ENCODE data around the gene MEG3.

DNA sequence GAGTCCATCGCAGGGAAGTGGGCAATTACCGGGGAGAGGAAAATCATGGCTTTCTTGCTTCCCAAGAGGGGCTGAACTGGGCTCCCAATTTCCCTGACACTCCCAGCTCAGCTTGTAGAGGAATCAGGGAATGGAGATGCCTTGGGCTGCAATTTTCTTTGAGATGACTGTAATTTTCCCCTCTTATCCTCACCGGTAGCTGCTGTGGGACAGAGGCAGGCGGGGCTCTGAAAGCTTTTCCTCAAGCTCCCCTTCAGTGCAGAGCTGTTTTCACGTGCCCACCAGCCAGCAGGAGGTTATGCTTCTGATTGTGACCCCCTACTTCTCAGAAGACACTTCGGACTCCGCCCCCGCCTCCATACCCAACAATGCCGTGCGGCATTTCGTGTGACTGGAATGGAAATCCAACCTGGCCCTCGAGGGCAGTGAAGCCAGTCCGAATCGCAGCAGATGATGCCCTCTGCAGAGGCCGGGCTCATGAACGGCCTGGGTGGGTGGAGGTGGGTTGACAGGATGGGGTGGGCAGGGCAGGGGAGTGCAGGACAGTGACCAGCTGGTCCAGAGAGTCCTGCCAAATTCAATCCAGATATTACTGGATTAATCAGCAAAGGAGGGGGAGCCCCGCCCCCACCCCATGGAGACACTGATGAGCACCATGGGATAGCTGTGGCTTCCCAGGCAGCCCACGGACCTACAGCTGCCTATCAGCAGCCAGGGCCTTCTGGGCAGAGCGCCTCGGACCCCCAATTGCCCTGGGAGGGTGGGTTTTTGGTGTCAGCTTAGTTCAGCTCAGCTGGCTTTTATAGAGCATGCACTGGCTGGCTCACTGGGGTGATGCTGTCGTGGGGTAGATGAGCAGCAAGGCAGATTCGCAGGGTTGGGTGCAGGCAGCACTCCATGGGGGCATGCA, 40.0 kb downstream of the MEG3 start:
- TF ChIP-seq FOXA1 (IDR thresholded peaks at IDR 0.05) (no peak), ARNT (IDR thresholded peaks at IDR 0.05) (no peak), LEF1 (IDR thresholded peaks at IDR 0.05; ENCODE audit: borderline replicate concordance) (no peak), ZNF384 (IDR thresholded peaks at IDR 0.05) (no peak), SP1 (IDR thresholded peaks at IDR 0.05) (no peak)

All from HEK293T (cell line).